HG03095 (cell line): ENCODE results near the gene LCLAT1.
"Not testable (repeated sequence)": the region's sequence is repeated elsewhere in the genome, so short reads cannot be mapped to it uniquely, and the experiment has no call there.

ENCODE experiments used
- ATAC-seq: cut with Tn5 transposase; IDR thresholded peaks from one replicate; pipeline ENCODE4 v1.9.1; 2021; ENCODE audit warnings: moderate library complexity; ENCODE audit not compliant: unreplicated experiment

Gene LCLAT1

GRCh38 chr2:30453498-30453897 lies 6.5 kb downstream of the LCLAT1 start:
- no peak for ATAC-seq

- no peak for ATAC-seq
These were observed 7.5 kb downstream of the LCLAT1 start for GRCh38 chr2:30454571-30454970.

- ATAC-seq, result no peak
These were observed 8.2 kb downstream of the LCLAT1 start for GRCh38 chr2:30455114-30455738.

- ATAC-seq, result no peak
These were observed 9.1 kb downstream of the LCLAT1 start for GRCh38 chr2:30456106-30456505.

- no peak for ATAC-seq
These were observed 9.5 kb downstream of the LCLAT1 start for GRCh38 chr2:30456579-30456978.

GRCh38 chr2:30457296-30457695 lies 10.2 kb downstream of the LCLAT1 start:
- no peak for ATAC-seq

- ATAC-seq, result no peak
These were observed 12.1 kb downstream of the LCLAT1 start for GRCh38 chr2:30459140-30459539.

GRCh38 chr2:30462131-30462857 lies 15.2 kb downstream of the LCLAT1 start:
- no peak for ATAC-seq

- no peak for ATAC-seq
These were observed 16.5 kb downstream of the LCLAT1 start for GRCh38 chr2:30463535-30463934.

- ATAC-seq, result no peak
These were observed 17.6 kb downstream of the LCLAT1 start for GRCh38 chr2:30464544-30465170.

- no peak for ATAC-seq
These were observed 18.1 kb downstream of the LCLAT1 start for GRCh38 chr2:30465171-30465545.

GRCh38 chr2:30466216-30466615 lies 19.2 kb downstream of the LCLAT1 start:
- ATAC-seq, result no peak

GRCh38 chr2:30467062-30467826 lies 20.2 kb downstream of the LCLAT1 start:
- ATAC-seq, result not testable (repeated sequence)

- ATAC-seq, result no peak
These were observed 23.4 kb downstream of the LCLAT1 start for GRCh38 chr2:30470426-30470825.

GRCh38 chr2:30472326-30472725 lies 25.3 kb downstream of the LCLAT1 start:
- ATAC-seq, result no peak

GRCh38 chr2:30475542-30475941 lies 28.5 kb downstream of the LCLAT1 start:
- ATAC-seq, result no peak

- ATAC-seq, result no peak
These were observed 29.6 kb downstream of the LCLAT1 start for GRCh38 chr2:30476636-30477035.

- no peak for ATAC-seq
These were observed 33.8 kb downstream of the LCLAT1 start for GRCh38 chr2:30480703-30481322.

- no peak for ATAC-seq
These were observed 34.3 kb downstream of the LCLAT1 start for GRCh38 chr2:30481323-30481800.

GRCh38 chr2:30482011-30482410 lies 35.0 kb downstream of the LCLAT1 start:
- ATAC-seq, result no peak

- no peak for ATAC-seq
These were observed 37.1 kb downstream of the LCLAT1 start for GRCh38 chr2:30484145-30484544.
